GM12878 (cell line): Measurements from ENCODE around the gene B3GNT4. TPM values are rescaled to one million over a fixed set of nuclear protein-coding genes. Genes with fewer than 3 reads are reported as not detected.

Experiments used
- FOXK2 ChIP-seq: fragments of 450-650 bp; IDR thresholded peaks from 2 replicates; pipeline ENCODE4 v1.6.1; 2017; ENCODE audit warnings: mild to moderate bottlenecking, moderate library complexity
- FOXM1 ChIP-seq: IDR thresholded peaks from 2 replicates; pipeline ENCODE4 v1.6.1; 2012; ENCODE audit warnings: low read depth, mild to moderate bottlenecking, inconsistent platforms, low read length, moderate library complexity
- NFYA ChIP-seq: IDR thresholded peaks from 2 replicates; pipeline ENCODE4 v1.6.1; 2011; ENCODE audit warnings: low read depth, mild to moderate bottlenecking, low read length, improper control_type of control experiment, borderline replicate concordance
- POU2F2 ChIP-seq: IDR thresholded peaks from 3 replicates; pipeline ENCODE4 v1.6.1; 2011; ENCODE audit warnings: low read depth, mild to moderate bottlenecking, low read length, borderline replicate concordance
- SUZ12 ChIP-seq: fragments of 200-600 bp; sonication (generic); IDR thresholded peaks from one replicate; pipeline ENCODE4 v1.6.1; 2018; ENCODE audit warnings: antibody characterized with exemption, mild to moderate bottlenecking; ENCODE audit not compliant: unreplicated experiment
- ZNF622 ChIP-seq: fragments of 450-650 bp; IDR thresholded peaks from 2 replicates; pipeline ENCODE4 v1.6.1; 2017; ENCODE audit warnings: mild to moderate bottlenecking, inconsistent platforms
- polyA plus RNA-seq, 11 experiments: library from polyadenylated mRNA; depleted of rRNA in 4 of 11; unstranded in 6 of 11; stranded (reverse) in 5 of 11; fragments of >200 nt; fragmentation: Nextera tagmentation in 4 of 11; fragmentation: Illumina TruSeq in 1 of 11; extraction: Ambion mirVana in 4 of 11; extraction: Trizol in 1 of 11; gene quantifications; 1 replicate in 1 of 11; 2 replicates in 10 of 11; pipeline versions ENCODE4 v1.2.1 to v1.2.3, GENCODE V29; 2011 to 2016; ENCODE audit warnings: inconsistent platforms in 2 of 11, missing spikeins in 2 of 11, low read depth in 1 of 11
- total RNA-seq, 4 experiments: library from RNA; depleted of rRNA in 3 of 4; stranded (reverse); fragments of >200 nt in 3 of 4; fragmentation: Illumina TruSeq in 1 of 4; extraction: Trizol in 1 of 4; gene quantifications; 2 replicates each; pipeline versions ENCODE4 v1.2.1 to v1.2.3, GENCODE V29; 2013 to 2021
- TF ChIP-seq, protein P1 (sequence below): fragments of 450-650 bp; formaldehyde crosslinking; IDR thresholded peaks from 2 replicates; pipeline ENCODE4 v1.5.0; 2022; ENCODE audit warnings: mild to moderate bottlenecking, missing genetic modification characterization
- TF ChIP-seq, protein P2 (sequence below): IDR thresholded peaks from 2 replicates; pipeline ENCODE4 v1.6.1; 2012; ENCODE audit warnings: low read depth, low read length, improper control_type of control experiment

The B3GNT4 gene
- total and polyA plus RNA-seq, 10 of the 15 experiments (the other 5 are each of a cell fraction or from before 2014, with no cell fraction given): 0.04 to 0.95 (median 0.88) TPM; not detected in 7

DNA sequence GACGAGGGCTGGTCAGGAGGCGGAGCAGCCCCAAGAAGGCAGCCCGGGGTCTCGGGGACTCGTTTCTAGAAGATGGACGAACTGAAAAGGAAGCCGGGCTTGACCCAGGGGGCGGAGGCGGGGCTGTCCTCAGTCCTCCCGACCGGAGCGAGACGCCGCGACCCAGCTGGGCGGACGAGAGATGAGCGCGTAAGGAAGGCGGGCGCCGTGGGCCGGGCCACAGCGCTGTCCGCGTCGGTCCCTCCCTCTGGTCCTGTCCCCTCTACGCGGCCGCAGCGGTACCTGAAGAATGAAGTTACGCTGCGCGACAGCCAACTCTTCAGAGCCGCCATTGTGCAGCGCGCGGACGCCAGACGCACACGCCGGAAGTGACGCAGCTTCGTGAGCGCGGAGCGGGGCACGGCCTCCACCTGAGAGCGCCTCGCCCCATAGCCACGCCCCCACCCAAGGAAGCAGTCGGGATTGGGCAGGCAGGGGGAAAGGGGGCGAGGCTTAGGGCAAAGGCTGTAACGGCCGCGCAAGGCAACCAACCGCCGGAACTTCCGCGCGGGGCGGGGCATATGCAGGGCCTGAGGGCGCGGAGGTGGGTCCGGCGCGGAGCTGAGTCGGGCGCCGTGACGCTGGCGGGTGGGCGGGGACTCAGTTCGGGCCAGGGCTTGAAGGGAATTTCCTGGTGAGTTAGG lies 22.3 kb downstream of the B3GNT4 start, which contains the start of gene DIABLO (continued):
- TF ChIP-seq SUZ12: no peak
- no peak for TF ChIP-seq FOXK2
- peak; percentile 84 for TF ChIP-seq POU2F2
- TF ChIP-seq, protein P1, sequence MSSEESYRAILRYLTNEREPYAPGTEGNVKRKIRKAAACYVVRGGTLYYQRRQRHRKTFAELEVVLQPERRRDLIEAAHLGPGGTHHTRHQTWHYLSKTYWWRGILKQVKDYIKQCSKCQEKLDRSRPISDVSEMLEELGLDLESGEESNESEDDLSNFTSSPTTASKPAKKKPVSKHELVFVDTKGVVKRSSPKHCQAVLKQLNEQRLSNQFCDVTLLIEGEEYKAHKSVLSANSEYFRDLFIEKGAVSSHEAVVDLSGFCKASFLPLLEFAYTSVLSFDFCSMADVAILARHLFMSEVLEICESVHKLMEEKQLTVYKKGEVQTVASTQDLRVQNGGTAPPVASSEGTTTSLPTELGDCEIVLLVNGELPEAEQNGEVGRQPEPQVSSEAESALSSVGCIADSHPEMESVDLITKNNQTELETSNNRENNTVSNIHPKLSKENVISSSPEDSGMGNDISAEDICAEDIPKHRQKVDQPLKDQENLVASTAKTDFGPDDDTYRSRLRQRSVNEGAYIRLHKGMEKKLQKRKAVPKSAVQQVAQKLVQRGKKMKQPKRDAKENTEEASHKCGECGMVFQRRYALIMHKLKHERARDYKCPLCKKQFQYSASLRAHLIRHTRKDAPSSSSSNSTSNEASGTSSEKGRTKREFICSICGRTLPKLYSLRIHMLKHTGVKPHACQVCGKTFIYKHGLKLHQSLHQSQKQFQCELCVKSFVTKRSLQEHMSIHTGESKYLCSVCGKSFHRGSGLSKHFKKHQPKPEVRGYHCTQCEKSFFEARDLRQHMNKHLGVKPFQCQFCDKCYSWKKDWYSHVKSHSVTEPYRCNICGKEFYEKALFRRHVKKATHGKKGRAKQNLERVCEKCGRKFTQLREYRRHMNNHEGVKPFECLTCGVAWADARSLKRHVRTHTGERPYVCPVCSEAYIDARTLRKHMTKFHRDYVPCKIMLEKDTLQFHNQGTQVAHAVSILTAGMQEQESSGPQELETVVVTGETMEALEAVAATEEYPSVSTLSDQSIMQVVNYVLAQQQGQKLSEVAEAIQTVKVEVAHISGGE: 0 out of 2 replicates have a peak, but pooled peaks have one; percentile 2
- TF ChIP-seq FOXM1: no peak
- TF ChIP-seq NFYA: no peak
- TF ChIP-seq, protein P2, sequence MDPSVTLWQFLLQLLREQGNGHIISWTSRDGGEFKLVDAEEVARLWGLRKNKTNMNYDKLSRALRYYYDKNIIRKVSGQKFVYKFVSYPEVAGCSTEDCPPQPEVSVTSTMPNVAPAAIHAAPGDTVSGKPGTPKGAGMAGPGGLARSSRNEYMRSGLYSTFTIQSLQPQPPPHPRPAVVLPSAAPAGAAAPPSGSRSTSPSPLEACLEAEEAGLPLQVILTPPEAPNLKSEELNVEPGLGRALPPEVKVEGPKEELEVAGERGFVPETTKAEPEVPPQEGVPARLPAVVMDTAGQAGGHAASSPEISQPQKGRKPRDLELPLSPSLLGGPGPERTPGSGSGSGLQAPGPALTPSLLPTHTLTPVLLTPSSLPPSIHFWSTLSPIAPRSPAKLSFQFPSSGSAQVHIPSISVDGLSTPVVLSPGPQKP: peak; percentile 94
- no peak for TF ChIP-seq ZNF622
